HG03039 (cell line): ENCODE data around the gene ARL15.

Experiments used
- ATAC-seq: cut with Tn5 transposase; IDR thresholded peaks from one replicate; pipeline ENCODE4 v1.9.1; 2021; ENCODE audit warnings: mild to moderate bottlenecking, moderate library complexity; ENCODE audit not compliant: unreplicated experiment

ARL15 gene

GRCh38 chr5:53917826-53918225, 392.5 kb downstream of the ARL15 start:
- ATAC-seq: no peak

- ATAC-seq: no peak
Measured at GRCh38 chr5:53917095-53917494, 393.3 kb downstream of the ARL15 start.

- no peak for ATAC-seq
Measured at GRCh38 chr5:53915120-53915519, 395.3 kb downstream of the ARL15 start.

GRCh38 chr5:53913941-53914340, 396.4 kb downstream of the ARL15 start:
- ATAC-seq: no peak

GRCh38 chr5:53908757-53909156, 401.6 kb downstream of the ARL15 start:
- ATAC-seq: no peak

- no peak for ATAC-seq
Measured at GRCh38 chr5:53907827-53908226, 402.5 kb downstream of the ARL15 start.

GRCh38 chr5:53906736-53907135, 403.6 kb downstream of the ARL15 start:
- ATAC-seq: no peak

- no peak for ATAC-seq
Measured at GRCh38 chr5:53902296-53902907, 408.0 kb downstream of the ARL15 start.

- no peak for ATAC-seq
Measured at GRCh38 chr5:53900677-53901076, 409.7 kb downstream of the ARL15 start.

- ATAC-seq: no peak
Measured at GRCh38 chr5:53895091-53895683, 415.2 kb downstream of the ARL15 start.

GRCh38 chr5:53893626-53894025, 416.7 kb downstream of the ARL15 start:
- no peak for ATAC-seq

- ATAC-seq: no peak
Measured at GRCh38 chr5:53892224-53892623, 418.1 kb downstream of the ARL15 start.

GRCh38 chr5:53891159-53891558, 419.2 kb downstream of the ARL15 start:
- ATAC-seq: no peak

GRCh38 chr5:53890490-53890889, 419.9 kb downstream of the ARL15 start:
- ATAC-seq: no peak

- no peak for ATAC-seq
Measured at GRCh38 chr5:53884844-53885243, 425.5 kb downstream of the ARL15 start.

- ATAC-seq: no peak
Measured at GRCh38 chr5:53884417-53884816, 426.0 kb downstream of the ARL15 start.

GRCh38 chr5:53882676-53883031, 427.7 kb downstream of the ARL15 start:
- no peak for ATAC-seq

- no peak for ATAC-seq
Measured at GRCh38 chr5:53882006-53882675, 428.2 kb downstream of the ARL15 start.

GRCh38 chr5:53879708-53880323, 430.6 kb downstream of the ARL15 start:
- ATAC-seq: no peak

GRCh38 chr5:53878015-53878414, 432.4 kb downstream of the ARL15 start:
- ATAC-seq: no peak

- no peak for ATAC-seq
Measured at GRCh38 chr5:53877243-53877642, 433.1 kb downstream of the ARL15 start.

GRCh38 chr5:53874409-53874808, 436.0 kb downstream of the ARL15 start:
- no peak for ATAC-seq
